Astrocyte (in vitro differentiated cells and primary cell): Measurements from ENCODE around the gene DDX6. TPM values are rescaled to one million over a fixed set of nuclear protein-coding genes. Genes with fewer than 3 reads are reported as not detected.
"Not testable (repeated sequence)": the region's sequence is repeated elsewhere in the genome, so short reads cannot be mapped to it uniquely, and the experiment has no call there.

Experiments
- DNase-seq: peaks from one replicate; pipeline ENCODE4 v3.0.0-alpha.2; 2010; ENCODE audit warnings: low read depth
- FAIRE-seq: peaks from 2 replicates; lab custom pipeline; 2011; peaks lifted over from hg19 to GRCh38; lab: Jason Lieb, UNC
- H2AFZ ChIP-seq: 2 replicates; pipeline ENCODE4 v1.6.0; 2012; ENCODE audit warnings: low read depth, low read length, inconsistent platforms
- H3K27ac ChIP-seq: 2 replicates; pipeline ENCODE4 v1.5.1; 2011; ENCODE audit warnings: low read depth, low read length, inconsistent platforms
- H3K27me3 ChIP-seq: 2 replicates; pipeline ENCODE4 v1.6.0; 2011; ENCODE audit warnings: low read length, inconsistent platforms; ENCODE audit not compliant: insufficient read depth
- H3K36me3 ChIP-seq: 2 replicates; pipeline ENCODE4 v1.5.1; 2011; ENCODE audit warnings: low read length, inconsistent platforms; ENCODE audit not compliant: insufficient read depth
- H3K4me1 ChIP-seq: 2 replicates; pipeline ENCODE4 v1.5.1; 2011; ENCODE audit warnings: low read length, inconsistent platforms; ENCODE audit not compliant: insufficient read depth
- H3K4me2 ChIP-seq: 2 replicates; pipeline ENCODE4 v1.6.0; 2012; ENCODE audit warnings: low read length, inconsistent platforms
- H3K4me3 ChIP-seq: 2 replicates; pipeline ENCODE4 v1.5.1; 2011; ENCODE audit warnings: low read depth, mild to moderate bottlenecking, low read length, inconsistent platforms; ENCODE audit not compliant: insufficient read depth
- H3K79me2 ChIP-seq: 2 replicates; pipeline ENCODE4 v1.6.0; 2012; ENCODE audit warnings: mild to moderate bottlenecking, low read length, inconsistent platforms; ENCODE audit not compliant: insufficient read depth
- H3K9ac ChIP-seq: 2 replicates; pipeline ENCODE4 v1.6.0; 2012; ENCODE audit warnings: mild to moderate bottlenecking, low read length, inconsistent platforms
- H3K9me3 ChIP-seq: 2 replicates; pipeline ENCODE4 v1.5.1; 2012; ENCODE audit warnings: low read depth, mild to moderate bottlenecking, low read length, inconsistent platforms; ENCODE audit not compliant: insufficient read depth
- H4K20me1 ChIP-seq: 2 replicates; pipeline ENCODE4 v1.6.0; 2012; ENCODE audit warnings: low read length, inconsistent platforms; ENCODE audit not compliant: insufficient read depth
- H3K27ac Mint-ChIP-seq: one replicate; pipeline ENCODE4 v1.8.0; 2021; ENCODE audit warnings: mild to moderate bottlenecking, mixed read lengths; ENCODE audit not compliant: unreplicated experiment
- H3K27me3 Mint-ChIP-seq: one replicate; pipeline ENCODE4 v1.8.0; 2021; ENCODE audit warnings: low read depth, mixed read lengths; ENCODE audit not compliant: unreplicated experiment
- H3K36me3 Mint-ChIP-seq: one replicate; pipeline ENCODE4 v1.8.0; 2021; ENCODE audit warnings: low read depth, mixed read lengths; ENCODE audit not compliant: unreplicated experiment
- H3K4me1 Mint-ChIP-seq: one replicate; pipeline ENCODE4 v1.8.0; 2021; ENCODE audit warnings: low read depth, mixed read lengths; ENCODE audit not compliant: unreplicated experiment
- H3K4me3 Mint-ChIP-seq: one replicate; pipeline ENCODE4 v1.8.0; 2021; ENCODE audit warnings: mild to moderate bottlenecking, moderate library complexity, mixed read lengths; ENCODE audit not compliant: unreplicated experiment
- H3K9me3 Mint-ChIP-seq: one replicate; pipeline ENCODE4 v1.8.0; 2021; ENCODE audit warnings: mild to moderate bottlenecking, mixed read lengths; ENCODE audit not compliant: unreplicated experiment
- CTCF ChIP-seq: IDR thresholded peaks from 2 replicates; pipeline ENCODE4 v1.5.1; 2011; ENCODE audit warnings: low read depth, mild to moderate bottlenecking, inconsistent platforms, low read length, moderate library complexity; ENCODE audit not compliant: insufficient read depth
- EZH2 ChIP-seq: IDR thresholded peaks from 2 replicates; pipeline ENCODE4 v1.6.1; 2012; ENCODE audit warnings: mild to moderate bottlenecking, low read length, inconsistent platforms; ENCODE audit not compliant: insufficient read depth
- total RNA-seq: library from RNA; stranded (reverse); gene quantifications from 2 replicates; pipeline ENCODE4 v1.2.1, GENCODE V29; 2021

The DDX6 gene
- total RNA-seq, 1 donor from 2014 or later, result 196 TPM

GRCh38 chr11:118717221-118717620, 73.7 kb downstream of the DDX6 start:
- H3K4me1 Mint-ChIP-seq, result peaks cover 27% of the 10 kb centered on the region

GRCh38 chr11:118715837-118716260, 75.1 kb downstream of the DDX6 start:
- Histone ChIP-seq H3K4me2 (no peak overlapping the region), H3K36me3 (no peaks in the 10 kb centered on the region), H3K4me3 (no peak overlapping the region), H3K27me3 (peaks cover 2% of the 10 kb centered on the region), H2AFZ (no peak overlapping the region), H4K20me1 (no peaks in the 10 kb centered on the region), H3K9ac (no peak overlapping the region), H3K27ac (no peak overlapping the region), H3K9me3 (no peaks in the 10 kb centered on the region), H3K4me1 (no peaks in the 10 kb centered on the region), H3K79me2 (no peaks in the 10 kb centered on the region)
- peaks cover 26% of the 10 kb centered on the region for H3K4me1 Mint-ChIP-seq
- no peak overlapping the region for H3K27ac Mint-ChIP-seq
- FAIRE-seq (no peak), DNase-seq (no peak)
- TF ChIP-seq CTCF (no peak), EZH2 (no peak)
- H3K36me3 Mint-ChIP-seq, result no peaks in the 10 kb centered on the region
- H3K9me3 Mint-ChIP-seq, result no peaks in the 10 kb centered on the region
- H3K27me3 Mint-ChIP-seq, result peaks cover 9% of the 10 kb centered on the region
- peak overlapping the region; percentile 12 for H3K4me3 Mint-ChIP-seq

More at GRCh38 chr11:118717221-118717620, 73.7 kb downstream of the DDX6 start:
- H3K4me1 ChIP-seq, FAIRE-seq, H3K4me2 ChIP-seq, H3K36me3 ChIP-seq, H3K9me3 ChIP-seq, H3K4me3 ChIP-seq, H3K4me3 Mint-ChIP-seq, H2AFZ ChIP-seq, H3K9ac ChIP-seq, H3K9me3 Mint-ChIP-seq, H3K36me3 Mint-ChIP-seq, DNase-seq, H3K27ac Mint-ChIP-seq, H3K27me3 Mint-ChIP-seq, H3K79me2 ChIP-seq, H3K27ac ChIP-seq, H3K27me3 ChIP-seq, H4K20me1 ChIP-seq: not testable (repeated sequence)

GRCh38 chr11:118715245-118715831, 75.6 kb downstream of the DDX6 start:
- peaks cover 21% of the 10 kb centered on the region for H3K4me1 Mint-ChIP-seq
- H3K36me3 Mint-ChIP-seq, result no peaks in the 10 kb centered on the region
- Histone ChIP-seq H3K9ac (no peak overlapping the region), H3K27me3 (peaks cover 2% of the 10 kb centered on the region), H3K36me3 (no peaks in the 10 kb centered on the region), H3K4me1 (no peaks in the 10 kb centered on the region), H4K20me1 (no peaks in the 10 kb centered on the region), H3K79me2 (no peaks in the 10 kb centered on the region), H2AFZ (no peak overlapping the region), H3K4me3 (no peak overlapping the region), H3K27ac (no peak overlapping the region), H3K9me3 (no peaks in the 10 kb centered on the region), H3K4me2 (no peak overlapping the region)
- no peak overlapping the region for H3K27ac Mint-ChIP-seq
- peak overlapping the region; percentile 12 for H3K4me3 Mint-ChIP-seq
- DNase-seq (no peak), FAIRE-seq (no peak)
- TF ChIP-seq CTCF, result no peak
- TF ChIP-seq EZH2, result no peak
- H3K9me3 Mint-ChIP-seq, result no peaks in the 10 kb centered on the region
- peaks cover 9% of the 10 kb centered on the region for H3K27me3 Mint-ChIP-seq
